HCT116 (cell line): ENCODE data around the gene FMO4. TPM values are rescaled to one million over a fixed set of nuclear protein-coding genes. Genes with fewer than 3 reads are reported as not detected.

Experiments used
- ATAC-seq: fragments of 200-7000 bp; cut with Tn5 transposase; 2 replicates; pipeline ENCODE4 v1.9.1; 2020; ENCODE audit warnings: mild to moderate bottlenecking, moderate library complexity
- Bru-seq: library from RNA; stranded (reverse); fragments of 400-500 nt; gene quantifications from one replicate; lab custom pipeline; 2021; lab: Mats Ljungman, UMichigan
- BruChase-seq, 2 experiments: library from RNA; stranded (reverse); fragments of 400-500 nt; gene quantifications; one replicate each; lab custom pipeline; 2021; lab: Mats Ljungman, UMichigan
- BruUV-seq: library from RNA; stranded (reverse); fragments of 400-500 nt; replicated peaks from 2 replicates; lab custom pipeline; 2021; lab: Mats Ljungman, UMichigan
- CTCF ChIA-PET: fragments of 300-600 bp; sonication (Branson Sonifier 250); formaldehyde crosslinking; loops from one replicate; lab custom pipeline; 2021; ENCODE audit warnings: antibody characterized with exemption; lab: Charles Lee
- POLR2A ChIA-PET: fragments of 300-600, 350-600 bp; sonication (Branson Sonifier 250); formaldehyde crosslinking; loops from one replicate; lab custom pipeline; 2021; ENCODE audit warnings: antibody characterized with exemption; lab: Charles Lee
- RAD21 ChIA-PET, 2 experiments: fragments of 300-600 bp; sonication (Branson Sonifier 250); formaldehyde crosslinking; loops; one replicate each; lab custom pipeline; 2023; ENCODE audit warnings: low total read pairs in 2 of 2; ENCODE audit not compliant: uncharacterized antibody in 2 of 2, unreplicated experiment in 2 of 2, low non-redundant PET in 1 of 2; lab: Charles Lee
- DNase-seq: peaks from one replicate; pipeline ENCODE4 v3.0.0-alpha.2; 2010; ENCODE audit warnings: low read depth, low spot score
- H2AFZ ChIP-seq: fragments of 200-600 bp; shearing (Covaris generic), sonication (generic); 2 replicates; pipeline ENCODE4 v1.6.1; 2017; ENCODE audit warnings: low read depth, mixed run types, mixed read lengths, antibody characterized with exemption, low read length; ENCODE audit not compliant: poor library complexity, severe bottlenecking
- H3K27ac ChIP-seq: 2 replicates; pipeline ENCODE4 v1.5.1; 2012; ENCODE audit warnings: low read depth, low read length
- H3K27me3 ChIP-seq: fragments of 200-600 bp; sonication (generic); 2 replicates; pipeline ENCODE4 v1.6.1; 2016; ENCODE audit warnings: mixed run types, low read length, mixed read lengths; ENCODE audit not compliant: insufficient read depth
- H3K36me3 ChIP-seq, 2 experiments: fragments of 200-500 bp in 1 of 2; fragments of 200-600 bp in 1 of 2; sonication (Bioruptor generic) in 1 of 2; sonication (generic) in 1 of 2; 2 replicates each; pipeline versions ENCODE4 v1.5.1 to v1.6.1; 2014 to 2016; ENCODE audit warnings: low read length in 2 of 2, inconsistent platforms in 1 of 2, mixed read lengths in 1 of 2, mixed run types in 1 of 2; ENCODE audit not compliant: insufficient read depth in 2 of 2, control insufficient read depth in 1 of 2
- H3K4me1 ChIP-seq, 2 experiments: fragments of 200-600 bp in 1 of 2; sonication (generic) in 1 of 2; 2 replicates each; pipeline versions ENCODE4 v1.5.1 to v1.6.1; 2012 to 2017; ENCODE audit warnings: low read length in 2 of 2, inconsistent platforms in 1 of 2, mild to moderate bottlenecking in 1 of 2, mixed read lengths in 1 of 2, mixed run types in 1 of 2, moderate library complexity in 1 of 2; ENCODE audit not compliant: insufficient read depth in 2 of 2, control insufficient read depth in 1 of 2
- H3K4me2 ChIP-seq: fragments of 200-600 bp; sonication (generic); 2 replicates; pipeline ENCODE4 v1.6.1; 2017; ENCODE audit warnings: mixed run types, low read length, mixed read lengths
- H3K4me3 ChIP-seq, 2 experiments: fragments of 200-600 bp in 1 of 2; sonication (generic) in 1 of 2; replicated peaks in 1 of 2; 2 replicates each; pipeline ENCODE4 v1.5.1; 2011 to 2016; ENCODE audit warnings: low read length in 2 of 2, control low read depth in 1 of 2, low read depth in 1 of 2, mild to moderate bottlenecking in 1 of 2, mixed read lengths in 1 of 2, mixed run types in 1 of 2
- H3K79me2 ChIP-seq: fragments of 200-600 bp; sonication (generic); 2 replicates; pipeline ENCODE4 v1.6.1; 2017; ENCODE audit warnings: mild to moderate bottlenecking, mixed run types, low read length, moderate library complexity, mixed read lengths; ENCODE audit not compliant: insufficient read depth
- H3K9ac ChIP-seq: fragments of 200-600 bp; sonication (generic); 2 replicates; pipeline ENCODE4 v1.6.1; 2016; ENCODE audit warnings: low read length, mixed read lengths
- H3K9me2 ChIP-seq: fragments of 200-600 bp; sonication (generic), shearing (Covaris generic); 2 replicates; pipeline ENCODE4 v1.6.1; 2017; ENCODE audit warnings: mixed run types, mild to moderate bottlenecking, moderate library complexity; ENCODE audit not compliant: insufficient read depth
- H3K9me3 ChIP-seq, 2 experiments: fragments of 200-500 bp in 1 of 2; fragments of 200-600 bp in 1 of 2; sonication (Bioruptor generic) in 1 of 2; sonication (generic) in 1 of 2; 2 replicates each; pipeline ENCODE4 v1.6.1; 2014 to 2017; ENCODE audit warnings: low read length in 2 of 2, mixed read lengths in 2 of 2, inconsistent platforms in 1 of 2, low read depth in 1 of 2, mild to moderate bottlenecking in 1 of 2, mixed run types in 1 of 2, moderate library complexity in 1 of 2; ENCODE audit not compliant: control insufficient read depth in 1 of 2, insufficient read depth in 1 of 2
- H4K20me1 ChIP-seq: fragments of 200-600 bp; sonication (generic), shearing (Covaris generic); 2 replicates; pipeline ENCODE4 v1.6.1; 2017; ENCODE audit warnings: mixed run types, mild to moderate bottlenecking, moderate library complexity; ENCODE audit not compliant: insufficient read depth
- CBX3 ChIP-seq: IDR thresholded peaks from 2 replicates; pipeline ENCODE4 v1.6.1; 2012; ENCODE audit warnings: low read depth
- CEBPB ChIP-seq: IDR thresholded peaks from 2 replicates; pipeline ENCODE4 v1.6.1; 2012; ENCODE audit warnings: low read depth
- EGR1 ChIP-seq: IDR thresholded peaks from 2 replicates; pipeline ENCODE4 v1.6.1; 2012; ENCODE audit warnings: low read depth
- ELF1 ChIP-seq: IDR thresholded peaks from 2 replicates; pipeline ENCODE4 v1.6.1; 2012; ENCODE audit warnings: low read depth, borderline replicate concordance
- EZH2 ChIP-seq: fragments of 200-600 bp; sonication (generic); IDR thresholded peaks from 2 replicates; pipeline ENCODE4 v1.6.1; 2017; ENCODE audit warnings: antibody characterized with exemption, mixed run types
- FOSL1 ChIP-seq: IDR thresholded peaks from 2 replicates; pipeline ENCODE4 v1.6.1; 2012; ENCODE audit warnings: low read depth
- JUND ChIP-seq: IDR thresholded peaks from 2 replicates; pipeline ENCODE4 v1.6.1; 2012
- POLR2A ChIP-seq: IDR thresholded peaks from 2 replicates; pipeline ENCODE4 v1.7.0; 2011; ENCODE audit warnings: borderline replicate concordance; ENCODE audit not compliant: insufficient read depth, insufficient read length; ENCODE audit errors: extremely low read depth
- POLR2AphosphoS5 ChIP-seq: IDR thresholded peaks from 2 replicates; pipeline ENCODE4 v1.6.1; 2011; ENCODE audit warnings: mild to moderate bottlenecking, low read depth, low read length, moderate library complexity
- RAD21 ChIP-seq: IDR thresholded peaks from 2 replicates; pipeline ENCODE4 v1.6.1; 2012; ENCODE audit warnings: low read depth, mild to moderate bottlenecking
- SIN3A ChIP-seq: IDR thresholded peaks from 2 replicates; pipeline ENCODE4 v1.6.1; 2012; ENCODE audit warnings: low read depth
- SRF ChIP-seq: IDR thresholded peaks from 2 replicates; pipeline ENCODE4 v1.6.1; 2012; ENCODE audit warnings: low read depth
- TCF7L2 ChIP-seq: IDR thresholded peaks from 2 replicates; pipeline ENCODE4 v1.7.0; 2011; ENCODE audit warnings: borderline replicate concordance, inconsistent platforms; ENCODE audit not compliant: insufficient read depth, insufficient read length; ENCODE audit errors: extremely low read depth
- YY1 ChIP-seq: IDR thresholded peaks from 2 replicates; pipeline ENCODE4 v1.6.1; 2011; ENCODE audit warnings: low read length, low read depth, moderate library complexity, mild to moderate bottlenecking; ENCODE audit not compliant: insufficient replicate concordance; ENCODE audit errors: extremely low read depth
- intact Hi-C: fragments of 100-400 bp; cut with micrococcal nuclease; formaldehyde crosslinking; loops from 2 replicates; pipeline ENCODE4 v1.10.0; 2022
- long read RNA-seq: library from polyadenylated mRNA; unstranded; transcript quantifications from one replicate; pipeline ENCODE4 v2.0.0, GENCODE V29; 2021; ENCODE audit not compliant: unreplicated experiment
- polyA plus RNA-seq: library from polyadenylated mRNA; unstranded; fragments of >200 nt; gene quantifications from 2 replicates; pipeline ENCODE4 v1.2.1, GENCODE V29; 2012; ENCODE audit warnings: missing spikeins
- total RNA-seq: library from RNA; stranded (reverse); gene quantifications from one replicate; pipeline ENCODE4 v1.2.1, GENCODE V29; 2021; ENCODE audit not compliant: unreplicated experiment
- TF ChIP-seq, protein P1 (sequence below): IDR thresholded peaks from 2 replicates; pipeline ENCODE4 v1.6.1; 2012
- TF ChIP-seq, protein P2 (sequence below), 3 experiments: fragments of 200-600 bp in 1 of 3; sonication (generic) in 1 of 3; IDR thresholded peaks in 2 of 3; conservative IDR thresholded peaks in 1 of 3; 2 replicates each; pipeline ENCODE4 v1.5.1; 2012 to 2017; ENCODE audit warnings: low read depth in 2 of 3, low read length in 2 of 3, antibody characterized with exemption in 1 of 3, borderline replicate concordance in 1 of 3, control low read depth in 1 of 3, mild to moderate bottlenecking in 1 of 3, mixed read lengths in 1 of 3, mixed run types in 1 of 3, moderate library complexity in 1 of 3; ENCODE audit not compliant: insufficient read depth in 1 of 3

The FMO4 gene, protein sequence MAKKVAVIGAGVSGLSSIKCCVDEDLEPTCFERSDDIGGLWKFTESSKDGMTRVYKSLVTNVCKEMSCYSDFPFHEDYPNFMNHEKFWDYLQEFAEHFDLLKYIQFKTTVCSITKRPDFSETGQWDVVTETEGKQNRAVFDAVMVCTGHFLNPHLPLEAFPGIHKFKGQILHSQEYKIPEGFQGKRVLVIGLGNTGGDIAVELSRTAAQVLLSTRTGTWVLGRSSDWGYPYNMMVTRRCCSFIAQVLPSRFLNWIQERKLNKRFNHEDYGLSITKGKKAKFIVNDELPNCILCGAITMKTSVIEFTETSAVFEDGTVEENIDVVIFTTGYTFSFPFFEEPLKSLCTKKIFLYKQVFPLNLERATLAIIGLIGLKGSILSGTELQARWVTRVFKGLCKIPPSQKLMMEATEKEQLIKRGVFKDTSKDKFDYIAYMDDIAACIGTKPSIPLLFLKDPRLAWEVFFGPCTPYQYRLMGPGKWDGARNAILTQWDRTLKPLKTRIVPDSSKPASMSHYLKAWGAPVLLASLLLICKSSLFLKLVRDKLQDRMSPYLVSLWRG
- total RNA-seq: 1.4 TPM
- 1.2 and 1.3 TPM in 2 replicates for polyA plus RNA-seq
- Bru-seq, nascent RNA: percentile 43 among the genes with signal in this experiment
- BruChase-seq, experiment 1, labeled RNA remaining after a 6-hour chase: percentile 35 among the genes with signal in this experiment
- percentile 48 among the genes with signal in this experiment for BruChase-seq, experiment 2, labeled RNA remaining after a 2-hour chase
- long read RNA-seq, partial matches to known transcripts: 0 of 5 reads
- long read RNA-seq, other reads (novel, unspliced or antisense): 2 of 5 reads

DNA sequence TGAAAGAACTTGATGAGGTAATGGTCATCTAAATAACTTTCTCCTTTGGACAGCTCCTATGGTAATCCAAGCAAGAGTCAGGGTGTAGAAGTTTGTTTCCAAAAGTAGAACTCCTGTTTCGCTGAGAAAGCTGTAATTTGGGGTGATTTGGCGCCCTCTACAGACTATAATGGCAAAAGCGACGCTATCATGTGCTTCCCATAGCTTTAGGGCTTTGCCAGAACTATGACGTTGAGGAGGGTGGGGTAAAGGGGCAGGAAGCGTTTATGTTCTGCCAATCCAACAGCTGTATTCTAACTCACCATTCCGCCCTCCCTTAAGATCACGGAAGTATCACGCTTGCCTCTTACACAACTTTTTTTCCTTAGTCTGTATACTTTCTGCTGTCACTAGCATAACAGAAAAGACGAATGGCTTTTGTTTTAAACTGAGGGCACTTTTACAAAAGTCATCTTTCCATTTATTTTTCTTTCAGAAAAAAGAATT lies at the start of gene FMO4:
Gene FMO4, plus strand, starts transcription at position 349 of the 486 bp plus-strand sequence. CDS start 5,643 bp downstream, outside the sequence.
- ChIA-PET RAD21 (interaction anchor here (0.9 to 2.1 kb wide), 9 partner anchors 62 to 347 kb away, joined by 3 to 13 read pairs (median 6); no protein-coding TSS in a partner anchor), POLR2A (interaction anchor here (0.8 to 1.0 kb wide), 3 partner anchors 43 to 347 kb away, joined by 3 read pairs; no protein-coding TSS in a partner anchor), CTCF (interaction anchor here (0.7 to 2.8 kb wide), 38 partner anchors 8 to 544 kb away, joined by 3 to 97 read pairs (median 5); partner anchors contain the start of gene PRRC2C)
- Histone ChIP-seq H3K4me2 (peak within 1 kb of the TSS; percentile 77), H3K9me2 (no peaks in the 10 kb centered on the region), H3K36me3 (no peaks in the 10 kb centered on the region), H3K79me2 (no peaks in the 10 kb centered on the region), H3K9me3 (no peaks in the 10 kb centered on the region), H3K4me1 (peaks cover 7 to 12% of the 10 kb centered on the region in 2 experiments; a peak in 3 of 4 replicates), H3K27me3 (no peaks in the 10 kb centered on the region), H3K9ac (peak within 1 kb of the TSS; percentile 57), H4K20me1 (no peaks in the 10 kb centered on the region), H3K4me3 (peak within 1 kb of the TSS; percentile 31 to 55), H2AFZ (peak within 1 kb of the TSS; percentile 69), H3K27ac (no peak within 1 kb of the TSS; the same call in 1 of the 2 replicates)
- peak; percentile 97 for DNase-seq
- intact Hi-C loops: loop anchor here (1.0 to 5.0 kb wide), 4 partner anchors 67 to 347 kb away; partner anchors contain the start of gene FMO1
- TF ChIP-seq ELF1 (peak; percentile 64; the same call in 1 of the 2 replicates), FOSL1 (no peak), POLR2AphosphoS5 (peak; percentile 70), YY1 (peak; percentile 68), EGR1 (no peak), TCF7L2 (no peak), CBX3 (peak; percentile 64; the same call in 1 of the 2 replicates), CEBPB (peak; percentile 86), JUND (no peak), SRF (no peak), RAD21 (peak; percentile 85), SIN3A (0 out of 2 replicates have a peak, but pooled peaks have one; percentile 6), EZH2 (no peak), POLR2A (no peak)
- TF ChIP-seq, protein P1, sequence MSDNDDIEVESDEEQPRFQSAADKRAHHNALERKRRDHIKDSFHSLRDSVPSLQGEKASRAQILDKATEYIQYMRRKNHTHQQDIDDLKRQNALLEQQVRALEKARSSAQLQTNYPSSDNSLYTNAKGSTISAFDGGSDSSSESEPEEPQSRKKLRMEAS: peak; percentile 78
- TF ChIP-seq, protein P2, sequence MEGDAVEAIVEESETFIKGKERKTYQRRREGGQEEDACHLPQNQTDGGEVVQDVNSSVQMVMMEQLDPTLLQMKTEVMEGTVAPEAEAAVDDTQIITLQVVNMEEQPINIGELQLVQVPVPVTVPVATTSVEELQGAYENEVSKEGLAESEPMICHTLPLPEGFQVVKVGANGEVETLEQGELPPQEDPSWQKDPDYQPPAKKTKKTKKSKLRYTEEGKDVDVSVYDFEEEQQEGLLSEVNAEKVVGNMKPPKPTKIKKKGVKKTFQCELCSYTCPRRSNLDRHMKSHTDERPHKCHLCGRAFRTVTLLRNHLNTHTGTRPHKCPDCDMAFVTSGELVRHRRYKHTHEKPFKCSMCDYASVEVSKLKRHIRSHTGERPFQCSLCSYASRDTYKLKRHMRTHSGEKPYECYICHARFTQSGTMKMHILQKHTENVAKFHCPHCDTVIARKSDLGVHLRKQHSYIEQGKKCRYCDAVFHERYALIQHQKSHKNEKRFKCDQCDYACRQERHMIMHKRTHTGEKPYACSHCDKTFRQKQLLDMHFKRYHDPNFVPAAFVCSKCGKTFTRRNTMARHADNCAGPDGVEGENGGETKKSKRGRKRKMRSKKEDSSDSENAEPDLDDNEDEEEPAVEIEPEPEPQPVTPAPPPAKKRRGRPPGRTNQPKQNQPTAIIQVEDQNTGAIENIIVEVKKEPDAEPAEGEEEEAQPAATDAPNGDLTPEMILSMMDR (IDR thresholded peaks at IDR 0.05 in 2 of 3, conservative IDR thresholded peaks at IDR 0.05 in 1 of 3; ENCODE audit: borderline replicate concordance in 1 of 3, insufficient read depth in 1 of 3, low read depth in 2 of 3, low read length in 2 of 3): peak; percentile 81 to 98 (median 89)
- peak; percentile 100 for ATAC-seq
- no TSS peak for BruUV-seq
